GM18499 (cell line): Measurements from ENCODE around the gene RRP15.

ENCODE experiments used
- ATAC-seq: cut with Tn5 transposase; IDR thresholded peaks from one replicate; pipeline ENCODE4 v1.9.1; 2021; ENCODE audit warnings: moderate number of reproducible peaks; ENCODE audit not compliant: insufficient read depth, unreplicated experiment

RRP15 gene

DNA sequence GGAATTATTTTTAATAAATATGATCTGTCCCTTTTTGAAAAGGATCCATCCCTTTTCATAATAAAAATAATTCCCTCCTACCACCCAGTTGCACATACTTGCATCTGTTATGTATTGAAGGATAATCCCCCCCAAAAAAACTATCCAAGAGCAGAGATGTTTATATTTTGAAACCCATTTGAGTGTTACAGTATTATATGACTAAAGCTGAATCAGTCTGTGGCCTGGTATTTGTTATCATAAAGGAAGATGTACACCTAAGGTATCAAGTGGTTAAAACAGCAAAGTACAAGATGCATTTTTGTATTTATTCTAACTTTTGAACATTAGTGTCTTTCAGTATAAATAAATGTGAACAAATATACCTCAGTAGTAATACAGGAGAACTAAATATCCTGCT lies 47.3 kb downstream of the RRP15 start:
- no peak for ATAC-seq

DNA sequence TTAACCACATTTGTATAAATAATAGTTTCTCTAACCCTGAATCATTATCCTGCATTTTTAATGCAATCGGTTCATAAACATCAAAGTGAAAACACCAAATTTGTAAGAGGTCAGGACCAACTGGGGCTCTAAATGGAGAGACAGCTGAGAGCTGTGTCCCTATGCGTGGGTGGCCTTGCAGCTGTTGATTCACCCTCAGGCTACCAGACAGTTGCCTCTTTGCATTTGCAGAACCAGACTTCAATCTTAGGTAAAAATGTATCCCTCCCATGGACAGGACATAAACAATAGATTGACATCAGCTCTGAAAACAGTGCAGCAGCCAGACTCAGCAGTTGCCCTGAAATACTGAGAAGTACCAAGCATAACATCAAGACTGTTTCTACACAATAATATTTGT lies 51.2 kb downstream of the RRP15 start:
- no peak for ATAC-seq

DNA sequence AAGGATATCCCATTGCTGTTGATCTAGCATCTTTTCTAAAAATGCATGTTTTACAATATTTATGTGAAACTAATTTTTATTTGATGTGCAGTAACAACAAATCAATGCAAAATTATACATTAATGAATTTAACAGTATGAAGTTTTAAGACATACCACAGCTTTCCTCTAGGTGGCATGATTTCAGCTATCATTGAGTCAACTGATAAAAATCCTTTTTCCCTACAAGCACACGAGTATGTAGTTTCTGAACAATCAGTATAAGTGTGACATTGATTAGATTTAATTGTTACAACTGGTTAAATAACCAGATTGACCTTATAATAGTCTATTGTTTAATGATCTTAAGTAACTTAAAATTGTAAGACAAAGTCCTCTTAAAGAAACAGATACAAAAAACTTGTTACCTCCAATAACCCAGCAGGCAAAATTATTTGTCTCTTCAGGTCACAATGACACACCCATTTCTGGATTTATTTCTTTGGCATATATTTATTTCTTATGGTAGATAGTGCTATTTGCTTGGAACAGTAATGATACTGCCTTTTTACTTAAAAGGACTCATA lies 54.3 kb downstream of the RRP15 start:
- ATAC-seq = no peak

DNA sequence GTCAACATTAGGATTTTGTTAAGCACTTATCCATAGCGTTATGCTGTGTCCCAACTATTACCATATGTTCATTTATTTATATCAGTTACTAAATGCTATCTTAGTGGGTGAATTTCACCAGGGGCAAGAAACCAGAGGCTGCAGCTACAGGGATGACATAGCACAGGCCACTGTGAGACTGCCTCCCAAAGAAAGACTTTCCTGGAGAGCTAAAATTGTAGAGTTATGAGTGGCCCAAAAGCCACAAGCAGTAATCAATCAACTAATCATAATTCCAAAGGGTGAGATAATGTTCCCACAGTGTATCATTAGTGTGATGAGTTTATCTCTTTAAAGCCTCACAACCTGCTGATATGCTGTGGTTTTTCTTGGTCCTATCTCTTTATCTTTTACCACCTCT lies 56.2 kb downstream of the RRP15 start:
- no peak for ATAC-seq

DNA sequence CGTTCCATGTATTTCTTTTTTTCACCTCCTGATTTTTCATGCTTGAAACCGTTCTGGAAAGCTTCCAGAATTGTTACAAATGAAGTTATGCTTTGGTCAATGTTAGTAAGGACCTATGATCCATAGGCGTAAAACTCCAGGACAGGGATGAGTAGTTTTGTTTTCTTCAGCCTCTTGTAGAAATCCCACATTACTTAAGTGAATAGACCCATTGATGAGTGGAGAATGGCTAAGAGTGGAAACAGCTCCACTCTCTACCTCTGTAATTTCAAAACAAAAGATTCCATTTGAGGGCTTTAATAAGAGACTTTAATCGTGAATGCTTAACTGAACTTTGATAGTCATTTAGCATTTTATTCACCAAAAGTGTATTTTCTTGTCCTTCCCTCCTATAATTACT lies 57.0 kb downstream of the RRP15 start:
- ATAC-seq = no peak

DNA sequence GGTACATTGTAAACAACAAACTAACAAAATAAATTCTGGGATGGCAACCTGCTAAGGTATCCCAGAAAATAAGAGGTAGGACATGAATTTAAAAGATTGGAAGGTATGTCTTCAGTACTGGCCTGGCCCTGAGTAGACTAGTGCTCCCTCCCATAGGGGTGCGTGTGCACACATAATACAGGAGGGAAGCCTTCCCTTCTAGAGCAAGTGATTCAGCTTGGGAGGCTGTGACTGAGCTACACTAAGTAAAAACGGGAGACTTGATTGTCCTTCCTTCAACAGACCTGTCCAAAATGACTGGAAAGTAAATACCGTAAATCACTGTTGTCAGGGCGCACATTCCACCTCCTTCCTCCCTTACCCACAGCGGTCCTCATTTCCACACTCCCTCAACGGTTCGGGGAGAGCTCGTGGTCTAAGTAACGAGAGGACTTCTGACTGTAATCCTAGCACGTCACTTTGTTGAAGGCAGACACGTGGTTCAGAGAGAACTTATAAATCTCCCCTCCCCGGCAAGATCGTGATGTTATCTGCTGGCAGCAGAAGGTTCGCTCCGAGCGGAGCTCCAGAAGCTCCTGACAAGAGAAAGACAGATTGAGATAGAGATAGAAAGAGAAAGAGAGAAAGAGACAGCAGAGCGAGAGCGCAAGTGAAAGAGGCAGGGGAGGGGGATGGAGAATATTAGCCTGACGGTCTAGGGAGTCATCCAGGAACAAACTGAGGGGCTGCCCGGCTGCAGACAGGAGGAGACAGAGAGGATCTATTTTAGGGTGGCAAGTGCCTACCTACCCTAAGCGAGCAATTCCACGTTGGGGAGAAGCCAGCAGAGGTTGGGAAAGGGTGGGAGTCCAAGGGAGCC lies 60.0 kb downstream of the RRP15 start, which contains the start of gene TGFB2:
Gene TGFB2 (plus strand): TSS at position 523 of the 859 bp plus-strand sequence. CDS start 1,366 bp downstream, outside the sequence.
- no peak for ATAC-seq

DNA sequence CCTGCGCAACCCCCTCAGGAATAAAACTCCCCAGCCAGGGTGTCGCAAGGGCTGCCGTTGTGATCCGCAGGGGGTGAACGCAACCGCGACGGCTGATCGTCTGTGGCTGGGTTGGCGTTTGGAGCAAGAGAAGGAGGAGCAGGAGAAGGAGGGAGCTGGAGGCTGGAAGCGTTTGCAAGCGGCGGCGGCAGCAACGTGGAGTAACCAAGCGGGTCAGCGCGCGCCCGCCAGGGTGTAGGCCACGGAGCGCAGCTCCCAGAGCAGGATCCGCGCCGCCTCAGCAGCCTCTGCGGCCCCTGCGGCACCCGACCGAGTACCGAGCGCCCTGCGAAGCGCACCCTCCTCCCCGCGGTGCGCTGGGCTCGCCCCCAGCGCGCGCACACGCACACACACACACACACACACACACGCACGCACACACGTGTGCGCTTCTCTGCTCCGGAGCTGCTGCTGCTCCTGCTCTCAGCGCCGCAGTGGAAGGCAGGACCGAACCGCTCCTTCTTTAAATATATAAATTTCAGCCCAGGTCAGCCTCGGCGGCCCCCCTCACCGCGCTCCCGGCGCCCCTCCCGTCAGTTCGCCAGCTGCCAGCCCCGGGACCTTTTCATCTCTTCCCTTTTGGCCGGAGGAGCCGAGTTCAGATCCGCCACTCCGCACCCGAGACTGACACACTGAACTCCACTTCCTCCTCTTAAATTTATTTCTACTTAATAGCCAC lies 60.7 kb downstream of the RRP15 start:
- ATAC-seq = no peak

DNA sequence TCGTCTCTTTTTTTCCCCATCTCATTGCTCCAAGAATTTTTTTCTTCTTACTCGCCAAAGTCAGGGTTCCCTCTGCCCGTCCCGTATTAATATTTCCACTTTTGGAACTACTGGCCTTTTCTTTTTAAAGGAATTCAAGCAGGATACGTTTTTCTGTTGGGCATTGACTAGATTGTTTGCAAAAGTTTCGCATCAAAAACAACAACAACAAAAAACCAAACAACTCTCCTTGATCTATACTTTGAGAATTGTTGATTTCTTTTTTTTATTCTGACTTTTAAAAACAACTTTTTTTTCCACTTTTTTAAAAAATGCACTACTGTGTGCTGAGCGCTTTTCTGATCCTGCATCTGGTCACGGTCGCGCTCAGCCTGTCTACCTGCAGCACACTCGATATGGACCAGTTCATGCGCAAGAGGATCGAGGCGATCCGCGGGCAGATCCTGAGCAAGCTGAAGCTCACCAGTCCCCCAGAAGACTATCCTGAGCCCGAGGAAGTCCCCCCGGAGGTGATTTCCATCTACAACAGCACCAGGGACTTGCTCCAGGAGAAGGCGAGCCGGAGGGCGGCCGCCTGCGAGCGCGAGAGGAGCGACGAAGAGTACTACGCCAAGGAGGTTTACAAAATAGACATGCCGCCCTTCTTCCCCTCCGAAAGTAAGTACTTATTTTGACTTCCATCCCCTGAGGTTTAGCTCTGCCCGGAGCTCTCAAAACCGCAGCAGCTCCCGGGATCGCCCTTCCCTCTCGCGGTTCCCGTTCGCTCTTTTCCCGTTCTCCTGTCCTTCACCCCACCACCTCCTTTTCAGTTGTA lies 61.5 kb downstream of the RRP15 start:
- ATAC-seq = no peak

DNA sequence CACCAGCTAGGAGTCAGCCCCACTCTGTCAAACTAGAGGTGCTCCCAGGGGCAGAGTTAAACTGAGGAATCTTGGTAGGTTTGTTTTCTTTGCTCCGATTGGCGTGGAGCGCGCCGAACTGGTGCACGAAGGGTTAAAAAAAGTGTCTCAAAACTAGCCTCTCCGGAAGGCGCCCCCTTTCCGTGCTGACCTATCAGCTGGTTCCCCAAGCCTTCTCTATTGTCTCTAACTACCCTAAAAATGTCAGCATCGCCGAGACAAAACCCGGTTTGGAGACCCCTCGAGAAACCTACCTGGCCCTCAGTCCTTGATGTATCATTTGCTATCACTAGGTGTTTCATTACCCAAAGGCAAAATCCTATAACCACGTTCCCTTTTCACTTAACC lies 62.2 kb downstream of the RRP15 start:
- ATAC-seq = no peak

DNA sequence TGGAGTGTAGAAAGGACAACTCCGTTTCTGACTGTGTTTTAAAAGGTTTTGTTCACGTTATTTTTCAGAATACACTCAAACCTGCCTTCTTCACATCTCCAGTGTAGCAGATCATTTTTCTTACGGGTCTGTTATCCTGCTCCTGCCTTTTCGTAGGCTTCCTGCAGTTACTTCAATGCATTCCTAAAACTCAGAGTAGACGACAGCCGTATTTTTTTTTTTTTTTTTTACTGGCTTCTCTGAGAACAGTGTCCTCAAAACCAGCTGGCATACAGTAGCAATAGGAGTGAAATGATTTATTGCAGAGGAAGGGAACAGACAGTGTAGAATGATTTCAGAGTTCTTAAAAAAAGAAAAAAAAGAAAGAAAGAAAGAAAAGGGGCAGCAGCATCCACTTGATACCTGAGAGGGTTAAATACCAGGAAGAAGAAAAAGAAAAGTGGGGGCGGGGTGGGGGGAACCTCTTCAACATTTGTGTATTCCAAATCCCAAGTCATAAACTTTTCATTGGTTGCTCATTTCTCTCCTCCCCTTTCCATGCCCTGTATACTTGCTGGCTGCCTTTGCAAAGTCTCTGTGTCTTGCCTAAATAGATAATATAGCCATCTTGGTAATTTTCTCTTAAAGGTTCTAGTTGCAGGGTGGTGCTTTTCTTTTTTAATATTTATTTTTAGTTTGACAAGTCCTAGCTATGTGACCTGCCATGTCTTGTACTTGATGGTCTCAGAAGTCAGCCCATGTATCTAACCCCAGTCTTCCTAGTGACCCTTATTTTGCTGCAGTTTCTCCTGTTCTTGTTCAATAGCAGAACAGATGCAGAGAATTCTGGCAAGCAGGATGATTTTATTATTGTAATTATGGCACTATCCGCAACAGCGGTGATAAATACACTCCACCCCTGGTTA lies 62.9 kb downstream of the RRP15 start:
- no peak for ATAC-seq

DNA sequence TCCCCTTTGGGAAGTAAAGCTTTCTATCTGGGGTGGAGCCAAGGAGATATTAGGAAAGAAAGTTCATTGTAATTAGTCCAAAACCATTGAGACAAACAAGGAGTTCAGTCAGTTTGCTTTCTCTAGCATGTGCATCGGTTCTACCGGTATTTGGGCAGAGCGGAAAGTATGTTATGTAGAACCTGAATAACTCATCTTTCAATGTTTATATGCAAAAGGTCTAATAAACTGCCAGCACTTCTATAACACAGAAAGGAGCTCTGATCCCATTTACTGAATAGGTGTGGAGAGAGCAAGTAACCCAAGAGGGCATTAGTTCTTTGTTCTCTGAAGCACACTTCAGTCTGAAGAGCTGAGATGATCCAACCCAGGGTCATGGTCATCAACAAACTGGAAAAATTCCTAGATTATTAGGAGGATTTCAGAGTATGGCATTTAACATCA lies 63.6 kb downstream of the RRP15 start:
- ATAC-seq = no peak

DNA sequence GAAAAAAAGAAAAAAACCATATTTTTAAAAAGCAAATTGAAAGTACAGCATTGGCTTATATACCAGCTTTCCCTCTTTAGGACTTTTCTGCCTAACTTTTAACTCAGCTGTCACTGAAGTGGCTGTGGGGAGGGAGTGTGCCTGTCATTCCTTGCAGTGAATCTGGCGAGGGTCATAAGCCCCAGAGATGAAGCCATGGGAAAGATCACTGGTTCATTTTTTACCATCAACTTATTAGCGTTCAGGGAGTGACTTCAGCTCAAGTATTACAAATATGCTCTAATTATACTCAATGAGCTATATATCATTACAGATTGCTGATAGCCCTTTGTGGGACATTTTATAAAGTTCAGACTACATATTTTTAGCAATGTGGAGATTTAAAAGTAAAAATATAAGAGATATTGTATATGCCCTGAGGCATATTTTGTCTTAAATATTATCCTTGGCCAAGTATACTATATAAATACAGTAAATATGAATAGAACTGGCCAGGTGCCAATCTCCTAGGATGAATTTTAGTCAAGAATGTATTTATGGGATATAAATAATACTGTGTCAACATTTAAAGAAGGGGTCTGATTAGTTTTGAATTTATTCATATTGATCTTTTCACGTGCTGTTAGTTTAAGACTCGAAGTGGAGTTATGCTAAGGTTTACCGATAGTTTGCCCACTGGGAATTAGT lies 64.4 kb downstream of the RRP15 start:
- ATAC-seq = no peak

DNA sequence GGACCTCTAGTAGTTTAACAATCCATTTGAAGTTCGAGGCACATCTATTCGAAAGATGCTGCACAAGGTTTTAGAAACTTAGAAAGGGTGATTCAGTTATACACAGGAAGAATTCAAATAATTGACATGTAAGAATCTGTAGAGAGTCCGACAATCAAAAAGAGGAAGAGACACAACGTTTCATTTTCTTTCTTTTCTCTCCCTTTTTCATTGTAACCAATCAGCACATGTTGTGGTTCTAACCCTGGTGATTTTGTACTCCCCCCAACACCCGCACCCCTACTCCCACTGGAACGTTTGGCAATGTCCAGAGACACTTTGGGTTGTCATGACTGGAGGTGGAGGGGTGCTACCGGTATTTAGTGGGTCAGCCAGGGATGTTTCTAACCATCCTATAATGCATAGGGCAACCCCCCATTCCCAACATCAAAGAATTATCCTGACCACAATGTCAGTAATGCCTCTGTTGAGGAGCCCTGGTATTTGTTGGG lies 65.0 kb downstream of the RRP15 start:
- ATAC-seq = no peak

DNA sequence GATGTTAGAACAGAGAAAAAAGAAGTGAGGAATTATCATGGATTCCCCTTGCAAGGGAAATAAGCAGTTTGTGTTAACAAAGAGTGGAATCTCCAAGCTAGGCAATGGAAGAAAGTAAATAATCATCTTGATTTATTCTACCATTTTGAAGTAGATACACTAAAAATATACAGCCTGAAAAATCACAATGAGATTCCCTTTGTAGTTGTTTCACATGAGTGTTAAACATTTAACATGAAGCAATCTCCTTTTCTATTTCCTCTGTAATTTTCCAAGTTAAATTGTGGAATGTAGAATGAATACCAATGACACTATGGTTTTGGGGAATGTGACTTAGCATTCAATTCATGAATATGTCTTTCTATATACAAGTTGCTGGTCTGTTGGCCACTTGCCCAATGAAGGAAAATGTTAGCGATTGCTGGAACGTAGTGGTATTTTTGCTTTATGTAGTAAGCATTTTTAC lies 65.7 kb downstream of the RRP15 start:
- ATAC-seq = no peak

DNA sequence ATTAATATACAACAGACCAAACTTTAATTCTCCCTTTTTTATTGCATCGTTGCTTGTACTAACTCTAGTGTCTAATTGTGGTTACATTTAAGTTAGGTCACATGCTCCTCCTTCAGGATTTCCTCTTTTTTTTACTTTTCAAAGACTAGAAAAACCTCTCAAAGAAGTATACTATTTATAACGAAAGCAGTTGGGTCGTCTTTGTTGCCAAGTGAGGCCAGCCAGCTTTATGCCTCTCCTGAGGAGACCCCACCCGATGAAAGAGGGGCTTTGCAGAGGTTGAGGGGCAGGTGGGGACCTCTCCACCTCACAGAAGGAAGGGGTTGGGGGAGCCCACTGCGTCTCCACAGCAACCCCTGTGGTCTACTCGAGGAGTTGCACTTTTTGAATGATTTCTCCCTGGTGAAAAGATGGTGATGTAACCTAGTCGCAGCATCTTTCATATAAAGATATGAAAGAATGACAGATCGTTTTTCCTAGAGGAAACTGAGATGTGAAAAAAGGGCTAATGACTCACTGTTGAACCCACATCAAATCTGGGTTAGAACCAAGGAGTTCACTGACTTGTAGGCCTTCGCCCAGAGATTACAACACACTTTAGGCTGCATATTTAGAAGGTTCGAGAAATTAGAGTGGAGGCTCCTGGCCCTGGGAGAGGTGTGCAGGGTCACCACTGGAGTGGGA lies 66.4 kb downstream of the RRP15 start:
- no peak for ATAC-seq

DNA sequence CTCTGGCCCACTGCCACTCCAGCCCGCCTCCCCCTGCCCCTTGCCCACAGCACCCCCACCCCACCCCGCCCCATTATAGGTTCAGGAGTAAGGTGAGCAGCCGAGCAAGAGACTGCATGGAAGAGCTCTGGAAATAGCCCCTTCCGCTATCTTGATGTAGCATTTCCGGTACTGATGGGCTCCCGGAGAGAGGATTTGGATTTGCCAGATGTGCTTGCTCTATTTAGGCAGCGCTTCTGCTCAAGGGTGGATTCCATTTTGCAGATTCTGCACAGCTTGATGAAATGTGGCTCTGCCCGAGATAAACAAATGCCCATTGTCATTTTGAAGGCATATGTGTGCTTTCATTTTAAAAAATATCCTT lies 67.0 kb downstream of the RRP15 start:
- no peak for ATAC-seq

DNA sequence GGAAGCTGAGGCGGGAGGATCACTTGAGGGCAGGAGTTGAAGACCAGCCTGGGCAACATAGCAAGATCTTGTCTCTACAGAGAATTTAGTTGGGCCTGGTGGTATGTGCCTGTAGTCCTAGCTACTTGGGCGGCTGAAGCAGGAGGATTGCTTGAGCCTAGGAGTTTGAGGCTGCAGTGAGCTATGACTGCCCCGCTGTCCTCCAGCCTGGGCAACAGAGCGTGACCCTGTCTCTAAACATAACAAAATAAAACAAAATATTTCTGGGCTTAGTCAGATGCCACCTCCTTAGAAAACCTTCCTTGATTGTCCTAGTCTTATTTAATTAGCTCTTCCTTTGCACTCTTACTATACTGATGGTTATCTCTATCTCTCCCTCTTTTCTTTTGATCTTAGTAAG lies 68.6 kb downstream of the RRP15 start:
- ATAC-seq = no peak

DNA sequence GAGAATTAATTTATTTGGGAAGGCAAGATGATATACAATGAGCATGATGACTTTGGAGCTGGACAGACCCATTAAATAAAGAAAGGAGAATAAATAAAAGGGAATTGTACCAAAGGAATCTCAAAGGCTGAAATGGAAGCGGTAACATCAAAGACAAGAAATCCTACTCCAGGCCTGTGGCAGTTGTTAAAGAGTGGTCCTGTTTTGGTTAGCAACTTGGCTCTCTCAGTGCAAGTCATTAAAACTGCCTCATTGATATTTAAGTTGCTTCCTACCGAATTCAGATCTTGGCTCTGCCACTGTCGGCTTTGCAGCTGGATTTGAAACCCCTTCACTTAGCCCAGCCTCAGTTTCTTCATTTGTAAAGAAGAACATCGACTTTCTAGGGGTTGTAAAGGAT lies 70.2 kb downstream of the RRP15 start:
- ATAC-seq = no peak
